HEK293 (cell line): ENCODE data around the gene DENND1A.

Experiments
- CTCF ChIA-PET: fragments of 350-600 bp; formaldehyde crosslinking; extraction: SDS; loops from one replicate; lab custom pipeline; 2021; ENCODE audit warnings: antibody characterized with exemption; lab: Yijun Ruan, JAX
- POLR2A ChIA-PET: fragments of 300-600 bp; formaldehyde crosslinking; extraction: SDS; loops from one replicate; lab custom pipeline; 2020; ENCODE audit warnings: antibody characterized with exemption, inconsistent platforms; lab: Yijun Ruan, JAX
- H3K27ac ChIP-seq: fragments of 200-500 bp; sonication (Bioruptor generic); 2 replicates; pipeline ENCODE4 v1.5.1; 2014; ENCODE audit warnings: low read depth, low read length, control low read depth, inconsistent platforms; ENCODE audit errors: extremely low read depth
- H3K36me3 ChIP-seq, 2 experiments: fragments of 200-500 bp in 1 of 2; sonication (Bioruptor generic) in 1 of 2; 1 replicate in 1 of 2; 2 replicates in 1 of 2; pipeline ENCODE4 v1.5.1; 2014 to 2017; ENCODE audit warnings: inconsistent platforms in 2 of 2, low read length in 2 of 2; ENCODE audit not compliant: control insufficient read depth in 2 of 2, insufficient read depth in 1 of 2
- H3K4me1 ChIP-seq: fragments of 200-500 bp; sonication (Bioruptor generic); 2 replicates; pipeline ENCODE4 v1.5.1; 2014; ENCODE audit warnings: mild to moderate bottlenecking, low read length, inconsistent platforms; ENCODE audit not compliant: control insufficient read depth, insufficient read depth
- H3K4me3 ChIP-seq: 2 replicates; pipeline ENCODE4 v1.5.1; 2011; ENCODE audit warnings: low read depth, mild to moderate bottlenecking, control low read depth, low read length, moderate library complexity
- H3K9me3 ChIP-seq: fragments of 200-500 bp; sonication (Bioruptor generic); 2 replicates; pipeline ENCODE4 v1.5.1; 2014; ENCODE audit warnings: low read depth, low read length, inconsistent platforms; ENCODE audit not compliant: control insufficient read depth, insufficient read depth
- FEZF1 ChIP-seq: fragments of 450-650 bp; formaldehyde crosslinking; IDR thresholded peaks from 2 replicates; pipeline ENCODE4 v1.5.1; 2016; ENCODE audit warnings: missing biosample characterization, missing genetic modification characterization
- IKZF3 ChIP-seq: fragments of 450-650 bp; IDR thresholded peaks from 2 replicates; pipeline ENCODE4 v1.5.0; 2018; ENCODE audit warnings: missing biosample characterization, mild to moderate bottlenecking, missing genetic modification characterization, moderate library complexity
- KLF16 ChIP-seq: fragments of 450-650 bp; formaldehyde crosslinking; IDR thresholded peaks from 2 replicates; pipeline ENCODE4 v1.5.1; 2017; ENCODE audit warnings: missing biosample characterization, missing genetic modification characterization
- KLF7 ChIP-seq: fragments of 450-650 bp; formaldehyde crosslinking; IDR thresholded peaks from 2 replicates; pipeline ENCODE4 v1.5.1; 2016; ENCODE audit warnings: missing biosample characterization, missing genetic modification characterization, borderline replicate concordance
- OSR2 ChIP-seq: fragments of 450-650 bp; formaldehyde crosslinking; IDR thresholded peaks from 2 replicates; pipeline ENCODE4 v1.5.1; 2016; ENCODE audit warnings: missing biosample characterization, missing genetic modification characterization
- PRDM6 ChIP-seq: fragments of 450-650 bp; formaldehyde crosslinking; IDR thresholded peaks from 2 replicates; pipeline ENCODE4 v1.5.1; 2017; ENCODE audit warnings: missing biosample characterization, missing genetic modification characterization
- SP3 ChIP-seq: fragments of 450-650 bp; formaldehyde crosslinking; IDR thresholded peaks from 2 replicates; pipeline ENCODE4 v1.5.1; 2016; ENCODE audit warnings: missing biosample characterization, missing genetic modification characterization
- ZBTB21 ChIP-seq: fragments of 450-650 bp; formaldehyde crosslinking; IDR thresholded peaks from 2 replicates; pipeline ENCODE4 v1.5.1; 2017; ENCODE audit warnings: missing biosample characterization, missing genetic modification characterization
- ZNF266 ChIP-seq: fragments of 450-650 bp; formaldehyde crosslinking; IDR thresholded peaks from 2 replicates; pipeline ENCODE4 v1.5.1; 2016; ENCODE audit warnings: missing biosample characterization, missing genetic modification characterization, low read depth
- ZNF274 ChIP-seq, 2 experiments: fragments of 200-500 bp in 1 of 2; fragments of 450-650 bp in 1 of 2; sonication (Bioruptor generic) in 1 of 2; formaldehyde crosslinking in 1 of 2; IDR thresholded peaks; 2 replicates each; pipeline versions ENCODE4 v1.5.1 to v1.6.1; 2014 to 2016; ENCODE audit warnings: borderline replicate concordance in 1 of 2, inconsistent platforms in 1 of 2, low read length in 1 of 2, missing biosample characterization in 1 of 2, missing genetic modification characterization in 1 of 2
- ZNF394 ChIP-seq: fragments of 450-650 bp; formaldehyde crosslinking; IDR thresholded peaks from 2 replicates; pipeline ENCODE4 v1.5.1; 2016; ENCODE audit warnings: missing biosample characterization, missing genetic modification characterization, mild to moderate bottlenecking, moderate library complexity, borderline replicate concordance
- ZNF514 ChIP-seq: fragments of 450-650 bp; formaldehyde crosslinking; IDR thresholded peaks from 2 replicates; pipeline ENCODE4 v1.5.1; 2016; ENCODE audit warnings: missing biosample characterization, missing genetic modification characterization
- ZNF600 ChIP-seq: fragments of 450-650 bp; formaldehyde crosslinking; IDR thresholded peaks from 2 replicates; pipeline ENCODE4 v1.5.1; 2016; ENCODE audit warnings: missing biosample characterization, missing genetic modification characterization
- ZNF621 ChIP-seq: fragments of 450-650 bp; formaldehyde crosslinking; IDR thresholded peaks from 2 replicates; pipeline ENCODE4 v1.5.1; 2017; ENCODE audit warnings: missing biosample characterization, missing genetic modification characterization
- ZNF777 ChIP-seq: fragments of 450-650 bp; formaldehyde crosslinking; IDR thresholded peaks from 2 replicates; pipeline ENCODE4 v1.5.1; 2017; ENCODE audit warnings: missing biosample characterization, missing genetic modification characterization, borderline replicate concordance
- TF ChIP-seq, protein P1 (sequence below): fragments of 450-650 bp; formaldehyde crosslinking; IDR thresholded peaks from 2 replicates; pipeline ENCODE4 v1.5.1; 2016; ENCODE audit warnings: missing biosample characterization, missing genetic modification characterization
- TF ChIP-seq, protein P2 (sequence below): fragments of 450-650 bp; formaldehyde crosslinking; IDR thresholded peaks from 2 replicates; pipeline ENCODE4 v1.5.1; 2017; ENCODE audit warnings: missing biosample characterization, missing genetic modification characterization

Gene DENND1A

GRCh38 chr9:123591283-123591682, 338.6 kb downstream of the DENND1A start:
- POLR2A ChIA-PET, result no interaction called here
- CTCF ChIA-PET, result interaction anchor here (0.6 kb wide), 1 partner anchor 60 kb away, joined by 3 read pairs; no protein-coding TSS in a partner anchor
- TF ChIP-seq IKZF3 (no peak), ZNF600 (tag by site-specific recombination) (no peak), ZBTB21 (tag by site-specific recombination) (no peak), ZNF777 (tag by site-specific recombination) (no peak), ZNF266 (tag by site-specific recombination) (no peak), KLF16 (tag by site-specific recombination) (no peak), ZNF274 (IDR thresholded peaks at IDR 0.05; ENCODE audit: low read length) (no peak), ZNF274 (tag by site-specific recombination; IDR thresholded peaks at IDR 0.05; ENCODE audit: borderline replicate concordance) (no peak), ZNF621 (tag by site-specific recombination) (no peak), ZNF514 (no peak), KLF7 (tag by site-specific recombination) (no peak)
- TF ChIP-seq, protein P1, sequence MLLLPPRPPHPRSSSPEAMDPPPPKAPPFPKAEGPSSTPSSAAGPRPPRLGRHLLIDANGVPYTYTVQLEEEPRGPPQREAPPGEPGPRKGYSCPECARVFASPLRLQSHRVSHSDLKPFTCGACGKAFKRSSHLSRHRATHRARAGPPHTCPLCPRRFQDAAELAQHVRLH, result no peak
- Histone ChIP-seq H3K9me3 (no peaks in the 10 kb centered on the region), H3K4me1 (peaks cover 3% of the 10 kb centered on the region; the same call in 1 of the 2 replicates), H3K27ac (no peak overlapping the region), H3K36me3 (no peaks in the 10 kb centered on the region), H3K4me3 (no peak overlapping the region)

GRCh38 chr9:123590499-123590898, 339.4 kb downstream of the DENND1A start:
- no peak overlapping the region for H3K27ac ChIP-seq
- H3K4me3 ChIP-seq, result no peak overlapping the region
- ChIA-PET CTCF (no interaction called here), POLR2A (no interaction called here)
- H3K9me3 ChIP-seq, result no peaks in the 10 kb centered on the region
- no peaks in the 10 kb centered on the region for H3K36me3 ChIP-seq
- H3K4me1 ChIP-seq, result peaks cover 3% of the 10 kb centered on the region; the same call in 1 of the 2 replicates
- TF ChIP-seq OSR2 (0 out of 2 replicates have a peak, but pooled peaks have one; percentile 15), ZNF394 (no peak), SP3 (tag by site-specific recombination) (no peak), PRDM6 (tag by site-specific recombination) (peak; percentile 56), FEZF1 (peak; percentile 80)
- TF ChIP-seq, protein P2, sequence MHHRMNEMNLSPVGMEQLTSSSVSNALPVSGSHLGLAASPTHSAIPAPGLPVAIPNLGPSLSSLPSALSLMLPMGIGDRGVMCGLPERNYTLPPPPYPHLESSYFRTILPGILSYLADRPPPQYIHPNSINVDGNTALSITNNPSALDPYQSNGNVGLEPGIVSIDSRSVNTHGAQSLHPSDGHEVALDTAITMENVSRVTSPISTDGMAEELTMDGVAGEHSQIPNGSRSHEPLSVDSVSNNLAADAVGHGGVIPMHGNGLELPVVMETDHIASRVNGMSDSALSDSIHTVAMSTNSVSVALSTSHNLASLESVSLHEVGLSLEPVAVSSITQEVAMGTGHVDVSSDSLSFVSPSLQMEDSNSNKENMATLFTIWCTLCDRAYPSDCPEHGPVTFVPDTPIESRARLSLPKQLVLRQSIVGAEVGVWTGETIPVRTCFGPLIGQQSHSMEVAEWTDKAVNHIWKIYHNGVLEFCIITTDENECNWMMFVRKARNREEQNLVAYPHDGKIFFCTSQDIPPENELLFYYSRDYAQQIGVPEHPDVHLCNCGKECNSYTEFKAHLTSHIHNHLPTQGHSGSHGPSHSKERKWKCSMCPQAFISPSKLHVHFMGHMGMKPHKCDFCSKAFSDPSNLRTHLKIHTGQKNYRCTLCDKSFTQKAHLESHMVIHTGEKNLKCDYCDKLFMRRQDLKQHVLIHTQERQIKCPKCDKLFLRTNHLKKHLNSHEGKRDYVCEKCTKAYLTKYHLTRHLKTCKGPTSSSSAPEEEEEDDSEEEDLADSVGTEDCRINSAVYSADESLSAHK (tag by site-specific recombination), result 0 out of 2 replicates have a peak, but pooled peaks have one; percentile 36
- TF ChIP-seq, protein P1, result peak; percentile 75; the same call in 1 of the 2 replicates
